GM18868 (cell line): ENCODE data around the gene PSMB9.

Experiments
- ATAC-seq: cut with Tn5 transposase; IDR thresholded peaks from one replicate; pipeline ENCODE4 v1.9.1; 2021; ENCODE audit warnings: mild to moderate bottlenecking, moderate library complexity; ENCODE audit not compliant: unreplicated experiment

PSMB9 gene

DNA sequence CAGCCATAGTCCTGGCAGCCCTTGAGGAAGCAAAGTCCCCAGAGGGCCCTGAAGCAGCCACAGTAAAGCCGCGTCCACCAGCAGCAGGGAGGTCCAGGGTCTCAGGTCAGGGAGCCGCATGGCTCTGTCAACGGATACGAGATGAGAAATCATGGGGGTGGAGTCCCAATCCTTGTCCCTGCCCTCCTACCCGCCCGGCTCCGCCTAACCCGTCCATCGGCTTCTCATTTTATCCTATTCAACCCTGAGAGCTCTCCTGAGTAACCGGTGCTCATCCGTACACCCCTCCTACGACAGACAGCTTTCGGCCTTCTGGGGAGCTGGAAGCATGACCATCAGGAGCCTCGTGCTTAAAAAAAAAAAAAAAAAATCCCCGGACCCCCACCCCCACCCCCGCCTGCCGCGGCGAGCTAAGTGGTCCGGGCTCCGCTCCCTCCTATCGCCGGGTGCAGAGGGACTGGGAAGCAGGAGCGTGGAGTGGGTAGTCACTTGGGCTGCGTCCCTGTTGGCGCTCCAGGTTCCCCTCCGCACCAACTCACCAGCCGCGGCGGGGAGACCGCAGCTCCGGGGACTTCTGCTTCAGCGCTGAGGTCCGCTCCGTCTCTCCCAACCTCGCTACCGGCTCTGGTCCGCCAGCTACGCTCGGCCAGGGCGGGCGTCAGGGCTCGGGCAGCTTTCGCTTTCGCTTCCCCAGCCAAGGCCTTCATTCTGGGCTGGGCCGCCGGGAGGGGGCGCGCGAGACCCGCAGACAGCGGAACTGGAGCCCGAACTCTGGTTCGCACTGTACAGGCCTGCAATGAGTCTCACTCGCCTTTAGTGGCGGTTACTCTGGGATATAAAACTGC, 15.7 kb upstream of the PSMB9 start, which contains the start of gene TAP2:
Gene TAP2 (minus strand): TSS at position 626 of the 845 bp plus-strand sequence. CDS start 506 bp downstream, at position 120.
- ATAC-seq = peak; percentile 71

DNA sequence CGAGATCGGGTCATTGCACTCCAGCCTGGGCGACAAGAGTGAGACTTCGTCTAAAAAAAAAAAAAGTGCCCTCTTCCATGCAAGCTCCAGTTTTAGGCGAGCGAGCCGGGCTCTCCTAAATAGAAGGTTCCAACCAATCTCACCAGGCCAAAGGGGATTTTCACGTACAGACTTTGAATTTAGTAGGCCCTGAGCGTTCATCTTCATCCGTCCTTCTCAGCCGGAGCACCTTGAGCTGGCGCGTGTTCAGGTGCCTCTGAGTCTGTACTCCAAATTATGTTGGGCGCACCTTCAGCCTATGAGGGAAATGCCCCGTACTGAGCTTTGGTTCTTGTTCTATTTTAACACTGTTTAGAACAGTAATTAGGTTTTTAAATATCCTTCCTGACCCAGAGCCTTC, 14.6 kb upstream of the PSMB9 start:
- no peak for ATAC-seq

DNA sequence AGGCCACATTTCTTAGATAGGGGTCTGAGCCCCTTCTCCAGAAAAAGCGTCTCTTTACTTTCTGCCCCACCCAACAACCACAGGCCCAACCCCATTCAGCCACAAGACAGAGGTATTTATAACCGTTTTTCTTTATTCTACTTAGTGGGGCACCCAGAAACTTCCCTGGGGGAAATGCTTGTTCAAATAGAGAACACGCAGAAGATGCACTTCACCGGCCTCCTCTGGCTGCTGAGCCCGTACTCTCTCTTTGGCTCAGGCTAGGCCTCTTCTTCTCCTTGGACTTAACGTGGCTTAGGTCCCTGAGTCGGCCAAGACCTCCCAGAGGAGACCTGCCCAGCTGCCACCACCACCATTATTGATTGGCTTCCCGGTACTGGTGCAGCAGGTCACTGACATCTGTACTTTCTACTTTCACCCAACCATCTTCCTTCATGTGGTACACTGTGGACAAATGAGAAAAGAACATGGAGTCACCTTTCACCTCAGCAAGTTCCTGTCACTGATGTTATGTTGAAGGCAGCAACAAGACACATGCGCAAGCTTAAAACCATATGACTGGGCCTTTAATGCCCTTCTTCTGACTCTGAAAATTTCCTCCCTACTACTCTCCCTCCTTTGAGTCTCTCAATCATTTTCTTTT, 13.3 kb upstream of the PSMB9 start:
- no peak for ATAC-seq

DNA sequence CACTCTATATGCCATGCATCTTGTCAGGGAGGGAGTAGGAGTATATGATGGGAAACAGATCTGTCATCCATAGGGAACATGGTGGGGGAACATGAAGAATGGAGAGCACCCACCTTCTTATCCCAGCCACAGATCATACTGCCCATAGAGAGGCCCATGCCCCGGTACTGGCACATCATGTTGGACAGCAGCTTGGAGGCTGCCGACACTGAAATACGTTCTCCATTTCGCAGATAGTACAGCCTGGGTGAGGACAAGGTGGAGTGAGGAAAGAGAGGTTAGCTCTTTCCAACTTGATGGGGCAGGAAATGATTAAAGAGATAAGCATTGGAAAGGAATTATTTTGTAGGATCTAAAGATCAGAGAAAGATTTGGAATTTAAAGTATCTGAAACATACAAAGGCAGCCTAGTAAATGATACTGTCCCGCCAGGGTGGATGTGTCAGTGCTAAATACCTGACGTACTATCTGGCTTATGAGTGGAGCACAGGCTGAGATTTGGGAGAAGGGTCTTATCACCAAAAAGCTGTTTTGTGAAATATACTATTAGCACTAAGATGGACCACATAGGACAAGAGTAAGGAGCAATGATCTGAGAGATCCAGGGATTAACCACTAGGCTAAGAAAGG, 11.9 kb upstream of the PSMB9 start:
- no peak for ATAC-seq

DNA sequence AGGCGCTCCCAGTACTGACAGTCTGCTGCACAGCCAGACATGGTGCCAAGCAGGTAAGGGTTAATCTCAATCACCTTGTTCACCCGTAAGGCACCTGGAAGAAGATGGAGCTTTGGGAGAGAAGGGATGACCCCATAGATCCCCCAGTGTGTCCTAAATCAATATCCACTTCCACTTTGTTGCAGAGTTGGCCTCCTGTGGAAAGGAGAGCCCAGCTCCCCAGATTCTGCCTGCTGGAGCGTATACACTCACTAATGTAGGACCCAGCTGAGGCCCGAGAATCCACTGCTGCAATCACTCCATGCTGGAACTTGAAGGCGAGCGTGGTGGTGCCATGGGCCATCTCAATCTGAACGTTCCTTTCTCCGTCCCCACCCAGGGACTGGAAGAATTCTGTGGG, 11.3 kb upstream of the PSMB9 start:
- no peak for ATAC-seq

DNA sequence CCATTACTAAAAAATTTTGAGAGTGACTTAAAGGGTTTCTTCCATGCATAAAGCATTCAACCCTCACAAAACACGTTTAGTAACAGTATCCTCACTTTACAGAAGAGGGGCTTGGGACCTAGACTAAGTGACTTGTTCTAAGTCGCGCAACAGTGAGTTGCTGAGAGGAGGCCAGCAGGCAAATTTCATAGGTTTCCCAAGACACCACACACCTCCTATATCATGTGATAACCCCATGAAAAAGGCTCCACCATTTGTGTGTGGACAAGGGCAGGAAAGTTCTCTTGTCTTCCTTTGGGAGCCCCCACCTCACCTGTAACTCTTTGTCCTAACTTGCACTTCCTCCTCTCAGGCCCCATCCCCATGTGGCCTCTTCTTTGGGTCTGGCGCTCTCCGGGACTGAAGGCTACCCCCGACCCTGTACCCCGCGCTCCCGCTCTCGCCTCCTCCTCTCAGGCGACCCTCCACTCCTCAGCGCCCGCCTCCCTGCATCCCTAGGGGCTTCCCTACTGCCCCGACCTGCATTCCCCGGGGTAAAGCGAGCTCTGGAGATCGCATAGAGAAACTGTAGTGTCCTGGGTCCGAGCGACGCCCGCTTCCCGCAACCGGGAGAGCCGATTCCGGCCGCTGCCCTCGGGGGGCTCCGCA, 10.5 kb upstream of the PSMB9 start:
- no peak for ATAC-seq

DNA sequence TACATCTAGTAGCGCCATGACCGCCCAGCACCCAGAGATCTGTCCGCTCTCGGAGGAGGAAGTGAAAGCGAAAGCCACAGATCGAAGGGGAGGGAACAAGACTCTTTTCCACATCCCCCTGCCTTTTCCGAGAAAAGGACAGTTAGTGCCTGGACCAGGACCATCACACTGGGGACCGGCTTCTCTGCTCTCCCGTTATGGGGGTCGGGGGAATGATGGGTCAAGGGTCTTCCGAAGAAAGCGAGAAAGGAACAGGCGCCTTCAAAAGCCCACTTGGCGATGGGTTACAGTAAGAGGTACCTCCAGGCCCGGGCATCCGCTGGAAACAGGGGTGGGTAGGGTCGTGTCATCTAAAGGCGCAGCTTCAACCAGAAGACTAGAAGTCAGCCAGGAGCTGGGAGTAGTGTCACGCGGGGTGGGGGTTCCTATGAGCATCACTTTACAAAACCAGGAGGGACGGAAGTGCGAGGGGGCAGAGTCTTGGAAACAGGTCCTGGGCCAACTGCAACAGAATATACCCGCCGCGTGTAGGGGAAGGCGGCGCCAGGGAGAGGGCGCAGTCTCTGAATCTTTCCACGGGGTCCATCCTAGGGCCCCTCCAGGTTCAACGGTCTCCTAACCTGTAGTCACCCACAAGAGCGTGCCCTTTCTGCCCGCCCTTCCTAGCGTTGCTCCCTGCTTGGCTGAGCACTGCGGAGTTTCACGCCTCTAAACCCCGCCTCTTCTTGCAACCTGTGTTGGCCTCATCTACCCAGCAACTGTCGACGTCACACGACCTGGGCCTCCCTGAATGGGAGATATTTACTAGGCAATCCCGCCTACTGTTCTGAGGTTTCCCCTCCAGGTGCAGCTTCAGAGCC, 9.8 kb upstream of the PSMB9 start, which contains the start of gene PSMB8:
Gene PSMB8 (minus strand): TSS at position 69 of the 860 bp plus-strand sequence. CDS start 51 bp downstream, at position 18.
- peak; percentile 72 for ATAC-seq

DNA sequence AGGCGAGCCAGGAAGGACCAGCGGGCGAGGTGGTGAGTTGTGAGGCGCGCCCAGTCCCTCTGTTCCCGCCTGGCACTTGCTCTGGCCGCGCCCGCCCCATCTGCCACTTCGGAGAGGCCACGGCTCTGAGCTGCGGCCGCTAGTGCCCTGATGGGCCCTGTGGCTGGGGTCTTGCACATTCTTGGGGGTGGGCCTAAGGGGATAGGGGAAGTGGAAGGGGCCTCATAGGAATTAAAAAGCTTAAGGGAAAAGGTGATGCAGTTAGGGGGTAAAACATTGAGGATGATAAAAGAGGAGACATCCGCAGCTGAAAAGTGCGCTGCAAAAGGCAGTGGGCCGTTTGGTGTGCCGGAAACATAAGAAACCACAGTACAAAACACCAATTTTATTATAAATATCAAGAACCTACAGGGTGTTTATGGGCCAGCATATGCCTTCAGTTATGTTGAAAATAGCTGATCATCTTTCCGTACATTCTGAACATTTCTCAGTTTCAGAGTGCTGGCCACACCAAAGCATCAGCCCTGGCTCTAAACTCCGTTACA, 9.1 kb upstream of the PSMB9 start:
- ATAC-seq = no peak

DNA sequence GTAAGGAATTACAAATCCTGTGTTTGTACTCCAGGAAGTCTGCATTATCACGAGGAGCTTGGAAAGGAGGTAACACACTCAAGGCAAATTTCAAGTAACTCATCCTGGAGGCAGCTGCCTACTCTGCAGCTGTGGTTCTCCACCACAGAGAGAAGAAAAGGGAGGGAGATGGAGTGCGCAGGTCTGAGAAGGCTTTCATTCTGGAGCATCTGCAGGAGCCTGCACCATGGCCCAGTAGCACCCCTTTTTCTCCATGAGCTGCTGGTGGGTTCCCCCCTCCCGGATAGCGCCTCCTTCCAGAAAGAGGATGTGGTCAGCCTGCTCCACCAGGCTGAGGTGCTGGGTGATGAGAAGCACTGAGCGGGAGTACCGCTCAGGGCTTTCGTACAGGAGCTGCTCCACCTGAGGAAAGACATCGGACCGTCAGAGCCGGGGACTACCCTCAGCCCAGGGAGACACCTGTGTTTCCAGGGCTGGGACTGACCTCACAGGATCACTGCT, 8.6 kb upstream of the PSMB9 start:
- ATAC-seq = no peak

DNA sequence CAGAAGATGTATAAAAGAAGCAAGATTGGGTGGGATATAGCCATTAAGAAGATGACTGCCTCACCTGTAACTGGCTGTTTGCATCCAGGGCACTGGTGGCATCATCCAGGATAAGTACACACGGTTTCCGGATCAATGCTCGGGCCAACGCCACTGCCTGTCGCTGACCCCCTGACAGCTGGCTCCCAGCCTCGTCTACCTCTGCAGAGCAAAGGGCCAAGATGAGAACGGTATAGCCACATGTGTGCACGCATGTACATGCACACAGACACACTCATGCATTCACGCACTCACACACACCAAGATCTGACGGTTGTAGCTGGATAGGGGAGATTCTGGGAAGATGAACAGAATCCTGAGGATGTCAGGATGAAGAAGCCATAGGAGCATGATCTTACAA, 7.0 kb upstream of the PSMB9 start:
- ATAC-seq = no peak

DNA sequence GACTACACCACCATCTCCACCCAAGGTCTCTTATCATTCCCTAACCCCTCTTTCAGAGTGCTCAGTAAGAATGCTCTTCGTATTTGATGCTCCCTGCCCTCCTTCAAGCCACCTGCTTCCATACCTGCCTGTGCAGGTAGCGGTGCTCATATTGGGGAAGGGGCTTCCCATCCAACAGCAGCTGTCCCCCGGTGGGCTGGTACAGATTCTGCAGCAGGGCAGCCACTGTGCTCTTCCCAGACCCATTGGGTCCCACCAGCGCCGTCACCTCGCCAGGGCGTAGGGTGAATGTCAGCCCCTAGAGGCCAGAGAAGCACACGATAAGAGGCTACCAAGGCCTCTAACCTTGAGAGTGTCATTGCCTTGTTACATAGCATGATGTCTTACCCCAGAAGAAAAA, 6.2 kb upstream of the PSMB9 start:
- ATAC-seq = no peak

DNA sequence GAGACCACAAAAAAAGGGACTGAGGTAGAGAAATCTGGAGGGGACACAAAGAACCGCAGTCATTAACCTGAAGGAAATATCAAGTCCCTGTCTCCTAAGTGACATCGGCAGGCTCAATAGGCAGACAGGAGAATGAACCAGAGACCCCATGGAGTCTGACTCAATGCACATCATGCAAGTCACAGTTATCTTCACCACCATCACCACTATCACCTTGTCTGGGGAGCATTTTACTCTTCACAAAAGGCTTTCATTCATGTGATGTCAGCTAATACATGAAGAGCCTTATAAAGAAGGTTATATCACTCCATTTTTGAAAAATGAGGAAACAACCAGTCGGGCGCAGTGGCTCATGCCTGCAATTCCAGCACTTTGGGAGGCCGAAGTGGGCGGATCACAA, 4.9 kb upstream of the PSMB9 start:
- ATAC-seq = no peak

DNA sequence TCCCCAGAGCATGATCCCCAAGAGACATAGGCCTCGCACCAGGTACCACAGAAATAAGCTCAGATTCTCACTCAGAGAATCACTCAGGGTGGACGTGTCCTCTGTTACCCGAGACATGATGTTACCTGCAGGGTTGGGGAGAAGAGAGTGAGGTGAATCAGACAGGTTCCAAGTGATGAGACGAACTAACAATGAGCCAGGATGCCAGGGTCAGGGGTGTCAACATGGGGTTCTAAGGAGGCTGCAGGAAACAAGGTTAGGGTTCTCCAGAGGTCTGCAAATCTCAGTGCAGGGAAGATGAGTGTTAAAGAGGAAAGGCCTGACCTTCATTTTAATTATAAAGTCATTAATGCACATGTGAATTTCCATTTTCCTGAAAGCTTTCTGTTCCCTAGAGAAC, 3.0 kb upstream of the PSMB9 start:
- ATAC-seq = no peak

DNA sequence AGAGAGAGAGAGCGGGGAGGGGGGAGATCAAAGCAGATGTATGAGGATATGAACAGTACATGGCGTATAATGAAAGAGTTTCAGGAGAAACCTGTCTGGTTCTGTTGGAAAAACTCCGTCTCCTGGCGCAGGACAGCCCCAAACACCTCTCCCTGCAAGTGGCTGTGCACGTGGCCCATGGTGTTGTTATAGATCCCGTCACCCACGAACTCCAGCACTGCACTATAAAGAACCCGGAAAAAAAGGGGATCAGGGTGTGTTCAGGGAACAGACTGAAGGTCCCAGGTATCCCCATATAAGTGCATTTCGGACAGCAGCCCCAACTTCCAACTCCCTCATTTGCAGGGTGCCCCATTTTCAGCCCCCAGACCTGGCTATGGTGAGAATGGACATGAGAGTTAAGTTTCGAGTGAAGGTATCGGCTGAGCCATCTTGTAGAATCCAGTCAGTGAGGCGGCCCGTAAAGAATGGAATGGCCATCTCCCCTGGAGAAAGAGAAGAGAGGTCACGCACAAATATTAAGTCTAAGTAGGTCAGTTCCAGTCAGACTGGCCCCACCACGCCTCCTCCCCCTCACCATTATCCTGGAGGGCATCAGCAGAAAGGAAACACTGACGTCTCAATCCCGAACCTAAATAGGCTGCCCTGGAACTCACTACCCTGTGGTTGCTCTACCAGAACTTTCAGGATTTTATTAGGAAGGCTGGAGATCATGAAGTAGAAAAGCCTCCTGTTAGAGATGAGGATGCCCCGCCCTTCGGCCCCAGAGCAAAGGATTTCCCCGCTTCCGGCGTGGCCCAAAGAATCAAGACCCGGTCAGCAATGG, 1.8 kb upstream of the PSMB9 start:
- no peak for ATAC-seq

DNA sequence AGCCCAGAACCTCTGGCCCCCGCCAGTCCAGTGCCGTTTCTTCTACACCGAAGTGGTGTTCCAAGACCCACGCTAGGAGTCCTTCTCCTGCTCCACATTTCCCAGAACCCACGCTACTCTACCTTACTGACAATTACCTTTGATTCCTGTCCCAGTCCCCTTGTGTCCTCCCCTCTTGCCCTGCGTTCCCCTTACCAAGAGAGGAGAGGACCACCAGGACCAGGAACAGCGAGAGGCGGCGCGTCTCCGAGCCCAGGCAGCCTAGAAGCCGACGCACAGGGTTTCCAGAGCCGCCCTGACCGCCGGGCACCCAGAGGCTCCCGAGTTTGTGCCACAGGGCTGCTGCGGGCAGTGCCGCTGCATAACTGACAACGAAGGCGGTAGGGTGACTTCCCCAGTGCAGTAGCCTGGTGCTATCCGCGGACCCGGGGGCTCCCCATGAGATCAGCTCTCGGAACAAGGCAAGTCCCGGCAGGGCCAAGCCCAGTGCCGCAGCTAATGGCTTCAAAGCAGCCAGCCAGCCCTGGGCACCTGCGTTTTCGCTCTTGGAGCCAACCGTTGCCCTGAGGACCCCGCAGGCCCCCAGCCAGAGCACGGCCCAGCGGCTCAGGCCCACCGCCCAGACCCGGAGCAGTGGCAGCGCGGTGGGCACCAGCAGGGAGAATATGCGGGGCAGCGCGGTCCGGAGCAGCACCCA, 1.0 kb upstream of the PSMB9 start:
- ATAC-seq = peak; percentile 21

DNA sequence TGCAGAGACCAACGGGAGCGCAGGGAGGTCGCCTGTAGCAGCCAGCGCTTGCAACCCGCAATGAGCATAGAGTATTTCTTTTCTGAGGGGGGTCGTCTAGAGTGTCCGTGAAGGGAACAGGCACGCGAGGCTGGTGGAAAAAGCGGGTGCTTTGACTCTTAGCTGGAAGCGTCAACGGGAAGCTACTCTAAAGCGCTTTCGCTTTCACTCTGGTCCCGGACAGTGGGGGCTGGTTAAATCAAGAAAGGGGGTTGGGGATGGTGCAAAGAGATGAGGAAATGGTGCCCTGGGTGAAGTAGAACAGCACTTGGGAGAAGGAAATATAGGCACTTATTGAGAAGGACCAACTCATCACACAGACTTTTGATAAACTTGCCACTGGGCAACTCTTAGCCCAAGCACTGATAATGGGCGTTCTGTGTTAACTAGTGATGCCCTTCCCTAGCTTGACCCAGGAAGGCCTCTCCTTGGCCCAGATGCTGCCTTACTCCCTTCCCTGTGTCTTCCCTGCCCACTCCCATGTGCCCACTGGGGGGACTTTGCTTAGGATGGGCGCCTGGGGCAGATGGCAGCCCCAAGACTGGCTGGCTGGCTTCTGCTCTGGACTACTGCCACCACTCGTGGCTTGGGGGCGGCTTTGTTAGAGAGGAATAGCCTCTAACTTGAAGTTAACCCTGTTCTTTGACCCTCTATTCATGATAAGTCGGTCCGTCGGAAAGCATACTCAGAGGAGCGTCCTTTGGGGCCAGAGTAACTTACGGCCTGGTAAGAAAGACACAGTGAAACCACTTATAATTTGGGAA, 585 bp downstream of the PSMB9 start:
- ATAC-seq = peak; percentile 2

DNA sequence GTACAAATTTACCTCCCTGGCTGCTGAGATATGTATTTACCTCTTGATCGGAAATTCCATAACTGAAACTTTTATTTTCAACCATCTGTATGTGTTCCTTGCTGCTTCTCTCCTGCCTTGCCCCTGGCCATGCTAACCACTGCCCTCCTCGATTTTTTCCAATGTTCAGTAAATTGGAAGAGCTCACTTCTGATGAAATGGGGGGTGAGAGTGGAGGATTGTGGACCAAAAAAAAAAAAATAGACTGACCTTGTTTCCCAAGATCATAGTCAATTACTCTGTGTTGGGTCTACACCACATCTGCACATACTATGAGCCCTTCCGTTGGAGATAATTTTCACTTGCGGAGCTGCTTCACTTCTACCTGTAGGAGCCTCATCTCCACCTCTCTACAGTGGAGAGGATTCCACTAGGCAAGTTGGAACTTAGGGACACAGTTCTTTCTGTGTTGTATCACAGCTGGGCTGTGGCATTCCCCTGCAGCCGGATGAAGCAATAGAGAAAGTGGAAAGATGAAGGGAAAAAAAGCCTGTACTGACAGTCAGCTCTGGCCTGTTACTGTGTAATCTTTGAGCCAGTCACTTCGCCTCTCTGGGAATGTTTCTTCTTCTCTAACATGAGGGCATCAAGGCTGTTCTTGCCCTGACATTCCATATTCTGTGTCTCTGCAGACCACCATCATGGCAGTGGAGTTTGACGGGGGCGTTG, 1.6 kb downstream of the PSMB9 start:
- ATAC-seq = no peak
